Caco-2 (cell line): ENCODE data around the gene SH3BP5. TPM values are rescaled to one million over a fixed set of nuclear protein-coding genes. Genes with fewer than 3 reads are reported as not detected.

Source experiments
- BruUV-seq: library from RNA; stranded (reverse); fragments of 400-500 nt; replicated peaks from 2 replicates; lab custom pipeline; 2021; lab: Mats Ljungman, UMichigan
- CTCF ChIA-PET: fragments of 300-600 bp; sonication (Branson Sonifier 250); formaldehyde crosslinking; loops from one replicate; lab custom pipeline; 2022; ENCODE audit warnings: antibody characterized with exemption; lab: Charles Lee
- POLR2A ChIA-PET: fragments of 300-600 bp; sonication (Branson Sonifier 250); formaldehyde crosslinking; loops from one replicate; lab custom pipeline; 2022; ENCODE audit warnings: antibody characterized with exemption; lab: Charles Lee
- DNase-seq, 2 experiments: peaks; one replicate each; pipeline versions ENCODE4 v3.0.0 to v3.0.0-alpha.2; 2020 to 2022
- H3K27me3 ChIP-seq: replicated peaks from 2 replicates; pipeline ENCODE4 v1.6.0; 2011; ENCODE audit warnings: low read length; ENCODE audit not compliant: control insufficient read depth, insufficient read depth
- H3K36me3 ChIP-seq: 2 replicates; pipeline ENCODE4 v1.5.1; 2011; ENCODE audit warnings: low read length; ENCODE audit not compliant: control insufficient read depth, insufficient read depth
- H3K4me1 ChIP-seq: fragments of 250-450 bp; sonication (Bioruptor Pico); 2 replicates; pipeline ENCODE4 v1.5.1; 2020; ENCODE audit warnings: mild to moderate bottlenecking
- H3K4me3 ChIP-seq: 2 replicates; pipeline ENCODE4 v1.5.1; 2011; ENCODE audit warnings: low read depth, mild to moderate bottlenecking, control low read depth, low read length
- H3K9me3 ChIP-seq: fragments of 250-450 bp; sonication (Bioruptor Pico); 2 replicates; pipeline ENCODE4 v1.5.1; 2020; ENCODE audit warnings: mild to moderate bottlenecking, moderate library complexity
- H3K27ac Mint-ChIP-seq: one replicate; pipeline ENCODE4 v1.8.0; 2022; ENCODE audit warnings: mixed read lengths; ENCODE audit not compliant: unreplicated experiment
- H3K27me3 Mint-ChIP-seq: one replicate; pipeline ENCODE4 v1.8.0; 2022; ENCODE audit warnings: mixed read lengths; ENCODE audit not compliant: insufficient read depth, unreplicated experiment
- H3K36me3 Mint-ChIP-seq: one replicate; pipeline ENCODE4 v1.8.0; 2022; ENCODE audit warnings: mild to moderate bottlenecking, mixed read lengths; ENCODE audit not compliant: insufficient read depth, unreplicated experiment
- H3K4me1 Mint-ChIP-seq: one replicate; pipeline ENCODE4 v1.8.0; 2022; ENCODE audit warnings: low read depth, mixed read lengths; ENCODE audit not compliant: unreplicated experiment
- H3K4me3 Mint-ChIP-seq: one replicate; pipeline ENCODE4 v1.8.0; 2022; ENCODE audit warnings: mild to moderate bottlenecking, moderate library complexity, mixed read lengths; ENCODE audit not compliant: unreplicated experiment
- H3K9me3 Mint-ChIP-seq: one replicate; pipeline ENCODE4 v1.8.0; 2022; ENCODE audit warnings: mixed read lengths; ENCODE audit not compliant: unreplicated experiment
- CTCF ChIP-seq, 2 experiments: fragments of 200-600 bp in 1 of 2; IDR thresholded peaks; 1 replicate in 1 of 2; 2 replicates in 1 of 2; pipeline versions ENCODE4 v1.5.1 to v1.8.0; 2011 to 2022; ENCODE audit warnings: antibody characterized with exemption in 1 of 2, control low read depth in 1 of 2, inconsistent platforms in 1 of 2, low read depth in 1 of 2, low read length in 1 of 2, mild to moderate bottlenecking in 1 of 2, moderate library complexity in 1 of 2; ENCODE audit not compliant: insufficient read depth in 1 of 2, severe bottlenecking in 1 of 2, unreplicated experiment in 1 of 2
- intact Hi-C: fragments of 100-400 bp; cut with micrococcal nuclease; formaldehyde crosslinking; loops from one replicate; pipeline ENCODE4 v1.10.0; 2022; ENCODE audit not compliant: unreplicated experiment
- total RNA-seq: library from RNA; stranded (reverse); gene quantifications from 2 replicates; pipeline ENCODE4 v1.2.3, GENCODE V29; 2022

Gene SH3BP5
- total RNA-seq, 1 experiment from 2014 or later: 26.1 TPM

GRCh38 chr3:15288331-15289035 is 43.9 kb downstream of the SH3BP5 start:
- H3K4me1 Mint-ChIP-seq: no peaks in the 10 kb centered on the region
- no peaks in the 10 kb centered on the region for H3K9me3 Mint-ChIP-seq
- intact Hi-C loops: no loop called here
- no peaks in the 10 kb centered on the region for H3K27me3 Mint-ChIP-seq
- H3K4me3 Mint-ChIP-seq: no peak overlapping the region
- Histone ChIP-seq H3K36me3 (no peaks in the 10 kb centered on the region), H3K4me3 (no peak overlapping the region), H3K4me1 (0 out of 2 replicates have a peak, but pooled peaks cover 2% of the 10 kb centered on the region), H3K9me3 (no peaks in the 10 kb centered on the region), H3K27me3 (no peaks in the 10 kb centered on the region)
- CTCF ChIA-PET: no interaction called here
- no peak for DNase-seq
- no peak for TF ChIP-seq CTCF (IDR thresholded peaks at IDR 0.05; ENCODE audit: insufficient read depth in 1 of 2, low read depth in 1 of 2, low read length in 1 of 2, severe bottlenecking in 1 of 2, unreplicated experiment in 1 of 2)
- no TSS peak for BruUV-seq
- POLR2A ChIA-PET: no interaction called here
- no peak overlapping the region for H3K27ac Mint-ChIP-seq
- H3K36me3 Mint-ChIP-seq: peaks cover 25% of the 10 kb centered on the region

DNA sequence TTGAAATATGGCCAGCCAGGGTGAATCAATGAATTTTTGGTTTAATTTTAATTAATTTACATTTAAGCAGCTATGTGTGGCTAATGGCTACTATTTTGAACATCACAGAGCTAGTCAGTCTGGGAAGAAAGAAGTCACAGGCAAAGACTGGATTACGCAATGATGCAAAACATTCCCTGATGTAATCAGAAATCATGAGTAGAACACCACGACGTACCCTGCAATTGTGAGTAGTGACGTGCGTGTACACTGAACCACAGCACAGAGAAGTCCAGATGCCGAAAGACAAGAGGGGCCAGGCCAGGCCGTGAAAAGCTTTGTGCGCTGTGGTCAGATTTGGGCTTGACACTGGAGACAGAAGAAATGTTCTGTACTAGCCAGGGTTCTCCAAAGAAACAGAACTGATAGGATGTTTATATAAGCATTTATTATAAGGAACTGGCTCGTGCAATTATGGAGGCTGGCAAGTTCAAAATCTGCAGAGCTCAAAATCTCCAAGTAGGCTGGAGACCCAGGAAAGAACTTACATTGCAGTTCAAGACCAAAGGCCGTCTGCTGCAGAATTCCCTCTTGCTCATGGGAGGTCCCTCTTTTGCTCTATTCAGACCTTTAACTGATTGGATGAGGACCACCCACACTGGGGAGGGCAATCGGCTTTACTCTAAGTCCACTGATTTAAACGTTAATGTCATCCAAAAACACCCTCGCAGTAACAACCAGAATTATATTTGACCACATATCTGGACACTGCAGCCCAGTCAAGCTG is 44.6 kb downstream of the SH3BP5 start:
- Mint-ChIP-seq H3K9me3 (no peaks in the 10 kb centered on the region), H3K36me3 (peaks cover 25% of the 10 kb centered on the region), H3K4me3 (no peak overlapping the region), H3K27me3 (no peaks in the 10 kb centered on the region), H3K4me1 (no peaks in the 10 kb centered on the region), H3K27ac (no peak overlapping the region)
- Histone ChIP-seq H3K36me3 (no peaks in the 10 kb centered on the region), H3K9me3 (no peaks in the 10 kb centered on the region), H3K4me1 (no peaks in the 10 kb centered on the region), H3K4me3 (no peak overlapping the region), H3K27me3 (no peaks in the 10 kb centered on the region)
- intact Hi-C loops: loop anchor here (2.0 kb wide), 1 partner anchor 17 kb away; no protein-coding TSS in a partner anchor
- CTCF ChIA-PET: no interaction called here
- POLR2A ChIA-PET: no interaction called here
- DNase-seq: no peak
- no peak for TF ChIP-seq CTCF (IDR thresholded peaks at IDR 0.05; ENCODE audit: insufficient read depth in 1 of 2, low read depth in 1 of 2, low read length in 1 of 2, severe bottlenecking in 1 of 2, unreplicated experiment in 1 of 2)
- no TSS peak for BruUV-seq

GRCh38 chr3:15286022-15286421 is 46.4 kb downstream of the SH3BP5 start:
- ChIA-PET CTCF (interaction anchor here (0.5 kb wide), 1 partner anchor 60 kb away, joined by 3 read pairs; no protein-coding TSS in a partner anchor), POLR2A (no interaction called here)
- no peaks in the 10 kb centered on the region for H3K36me3 ChIP-seq
- no peaks in the 10 kb centered on the region for H3K9me3 ChIP-seq
- Mint-ChIP-seq H3K36me3 (peaks cover 25% of the 10 kb centered on the region), H3K4me3 (no peak overlapping the region), H3K9me3 (no peaks in the 10 kb centered on the region), H3K27ac (no peak overlapping the region), H3K27me3 (no peaks in the 10 kb centered on the region), H3K4me1 (peaks cover 7% of the 10 kb centered on the region)
- H3K4me3 ChIP-seq: no peak overlapping the region
- BruUV-seq: no TSS peak
- intact Hi-C loops: loop anchor here (2.0 kb wide), 1 partner anchor 19 kb away; no protein-coding TSS in a partner anchor
- H3K27me3 ChIP-seq: no peaks in the 10 kb centered on the region
- no peak for TF ChIP-seq CTCF (IDR thresholded peaks at IDR 0.05; ENCODE audit: insufficient read depth in 1 of 2, low read depth in 1 of 2, low read length in 1 of 2, severe bottlenecking in 1 of 2, unreplicated experiment in 1 of 2)
- no peak for DNase-seq
- peaks cover 8% of the 10 kb centered on the region for H3K4me1 ChIP-seq
